Heart left ventricle (tissue), 16 donors: ENCODE results near the gene FBXO31. TPM values are rescaled to one million over a fixed set of nuclear protein-coding genes. Genes with fewer than 3 reads are reported as not detected.

Experiments
- ATAC-seq, 4 donors: fragments of 200-7000 bp; cut with Tn5 transposase; one replicate each; pipeline ENCODE4 v1.9.1; 2020 to 2022; ENCODE audit warnings: moderate library complexity in 4 of 4, mild to moderate bottlenecking in 3 of 4, moderate number of reproducible peaks in 1 of 4
- DNase-seq, 5 donors: peaks; one replicate each; pipeline ENCODE4 v3.0.0-alpha.2; 2020
- H3K27ac ChIP-seq, 12 donors: fragments of 200-600 bp; sonication (generic) in 4 of 12; one replicate each; pipeline versions ENCODE4 v1.5.0 to v1.8.0; 2016 to 2022; ENCODE audit warnings: mild to moderate bottlenecking in 2 of 12
- H3K27me3 ChIP-seq, 9 donors: fragments of 200-600 bp; sonication (generic) in 2 of 9; one replicate each; pipeline versions ENCODE4 v1.5.1 to v1.8.0; 2016 to 2022; ENCODE audit warnings: mild to moderate bottlenecking in 3 of 9
- H3K36me3 ChIP-seq, 9 donors: fragments of 200-600 bp; sonication (generic) in 2 of 9; one replicate each; pipeline versions ENCODE4 v1.5.0 to v1.8.0; 2018 to 2022; ENCODE audit warnings: mild to moderate bottlenecking in 2 of 9
- H3K4me1 ChIP-seq, 12 donors: fragments of 200-600 bp; sonication (generic) in 4 of 12; one replicate each; pipeline versions ENCODE4 v1.5.0 to v1.8.0; 2016 to 2022; ENCODE audit warnings: mild to moderate bottlenecking in 3 of 12
- H3K4me3 ChIP-seq, 12 donors: fragments of 200-600 bp; sonication (generic) in 4 of 12; one replicate each; pipeline versions ENCODE4 v1.5.0 to v1.8.0; 2017 to 2022; ENCODE audit warnings: mild to moderate bottlenecking in 9 of 12, moderate library complexity in 4 of 12
- H3K9me3 ChIP-seq, 12 donors: fragments of 200-600 bp; sonication (generic) in 4 of 12; one replicate each; pipeline versions ENCODE4 v1.5.0 to v1.8.0; 2016 to 2022; ENCODE audit warnings: mild to moderate bottlenecking in 1 of 12
- POLR2A ChIP-seq, 2 donors: fragments of 450-650 bp; IDR thresholded peaks; one replicate each; pipeline ENCODE4 v1.6.1; 2017; ENCODE audit warnings: antibody characterized with exemption in 2 of 2, mild to moderate bottlenecking in 2 of 2, moderate library complexity in 2 of 2
- WGBS, 4 donors: extraction: QIAGEN DNeasy Blood & Tissue Kit in 2 of 4; methylation state at CpG; one replicate each; pipeline versions ENCODE4 v1.1.5 to v1.1.7; 2013 to 2018; 5-methylcytosine and 5-hydroxymethylcytosine counted together
- intact Hi-C, 10 donors: fragments of 100-400 bp; cut with DNase I; formaldehyde crosslinking; loops; one replicate each; pipeline versions ENCODE4 v1.11.1 to v1.14.2; 2022
- polyA plus RNA-seq, 2 donors: library from polyadenylated mRNA; stranded (reverse); fragments of 200-250 nt; gene quantifications; one replicate each; pipeline ENCODE4 v1.2.3, GENCODE V29; 2013
- total RNA-seq, 9 donors: library from RNA; depleted of rRNA in 2 of 9; stranded (reverse); fragments of >200 nt in 2 of 9; fragmentation: NEBNext Ultra II Directional in 3 of 9; extraction: Animal tissue kit (Norgen Biotek cat#: 25700) in 3 of 9; gene quantifications; one replicate each; pipeline versions ENCODE4 v1.1.0 to v1.2.4, GENCODE V29; 2016 to 2023
- TF ChIP-seq, protein P1 (sequence below), 12 donors: fragments of 200-600 bp; sonication (generic) in 4 of 12; IDR thresholded peaks; one replicate each; pipeline versions ENCODE4 v1.5.0 to v1.8.0; 2018 to 2022; ENCODE audit warnings: antibody characterized with exemption in 12 of 12, mild to moderate bottlenecking in 5 of 12
- donor health status: ischemic (EF 13 %, LVEDD 7.1; RV severe dilation, severe dysfunction).
- donor health status: healthy with polysubstance abuse.
- donor health status: DM: no; HTN: yes; CAD: no.
- donor health status: DM: no; HTN: no; CAD: no.
- donor health status: ischemic (EF 25% LVEDD 6.9; RV normal size, moderate dysfunction).
- donor health status: ischemic (EF 25% LVEDD 5.7; RV mildly dilated, moderate dysfunction).
- donor health status: healthy.
- donor health status: DM: yes; HTN: yes; CAD: no.
- donor health status: ischemic (EF 35%, LVEDD 5.7; RV mildly dilated, moderate dysfunction).
- donor health status: nonischemic (EF 11% LVEDD 7.7; RV severe dilation, severe dysfunction).
- donor health status: DM: yes; HTN: yes; CAD: no.
- donor health status: PGD.
- donor health status: ischemic (EF 29% LVEDD 5.4; RV normal size, mild dysfunction).
- donor health status: nonischemic (EF 23%, LVEDD 6.1; RV moderate dilation, normal function).

The FBXO31 gene
- total and polyA plus RNA-seq, 11 donors = 20.0 to 130 (median 63.1) TPM

DNA sequence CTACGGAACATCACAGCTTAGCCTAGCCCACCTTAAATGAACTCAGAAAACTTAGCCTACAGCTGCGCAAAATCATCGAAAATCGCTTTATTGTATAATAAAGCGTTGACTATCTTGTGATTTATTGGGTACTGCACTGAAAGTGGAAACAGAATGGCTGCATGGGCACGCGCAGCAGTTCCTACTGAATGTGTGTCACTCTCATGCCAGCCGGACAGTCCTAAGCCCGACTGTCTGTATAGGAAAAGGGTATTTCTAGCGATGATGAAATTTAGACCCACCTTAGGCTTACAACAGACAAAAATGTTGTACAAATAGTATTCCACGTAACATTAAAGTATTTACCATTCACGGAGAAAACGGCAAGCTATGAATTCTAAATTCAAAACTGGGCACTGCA is 9.3 kb downstream of the FBXO31 start:
- 92 to 95% (median 94%) methylated on average over 13 of the region's 13 CpGs for WGBS, 4 donors
- DNase-seq = peak in 2 of 5 donors; percentile 4 to 7
- ATAC-seq = no peak

DNA sequence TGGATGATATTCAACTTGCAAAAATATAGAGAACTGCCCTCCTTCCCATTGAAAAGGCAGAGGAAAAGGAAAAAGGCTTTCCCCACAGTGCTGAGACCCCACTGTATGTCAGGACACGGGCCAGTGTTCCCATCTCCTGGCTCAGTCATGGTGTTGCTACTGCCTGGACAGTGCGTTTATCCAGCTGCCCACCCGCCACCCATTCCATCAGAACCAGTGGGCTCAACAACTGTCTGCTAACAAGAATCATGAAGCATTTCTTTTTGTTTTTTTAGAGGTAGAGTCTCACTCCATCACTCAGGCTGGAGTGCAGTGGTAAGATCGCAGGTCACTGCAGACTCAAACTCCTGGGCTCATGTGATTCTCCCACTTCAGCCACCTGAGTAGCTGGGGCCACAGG is 11.3 kb downstream of the FBXO31 start:
- ATAC-seq (no peak), DNase-seq (peak in 2 of 5 donors; percentile 4)
- Histone ChIP-seq H3K9me3 (no peaks in the 10 kb centered on the region), H3K4me1 (peaks cover 7 to 93% (median 68%) of the 10 kb centered on the region in 12 donors), H3K27ac (peak overlapping the region in 1 of 12 donors; percentile 60), H3K27me3 (peaks cover 0 to 32% (median 0%) of the 10 kb centered on the region in 9 donors), H3K4me3 (no peak overlapping the region), H3K36me3 (peaks cover 0 to 14% (median 0%) of the 10 kb centered on the region in 9 donors)
- WGBS, 4 donors = 94 to 98% (median 94%) methylated on average over 4 of the region's 4 CpGs
- intact Hi-C loops = no loop called here
- TF ChIP-seq POLR2A (IDR thresholded peaks at IDR 0.05) = no peak
- TF ChIP-seq, protein P1, sequence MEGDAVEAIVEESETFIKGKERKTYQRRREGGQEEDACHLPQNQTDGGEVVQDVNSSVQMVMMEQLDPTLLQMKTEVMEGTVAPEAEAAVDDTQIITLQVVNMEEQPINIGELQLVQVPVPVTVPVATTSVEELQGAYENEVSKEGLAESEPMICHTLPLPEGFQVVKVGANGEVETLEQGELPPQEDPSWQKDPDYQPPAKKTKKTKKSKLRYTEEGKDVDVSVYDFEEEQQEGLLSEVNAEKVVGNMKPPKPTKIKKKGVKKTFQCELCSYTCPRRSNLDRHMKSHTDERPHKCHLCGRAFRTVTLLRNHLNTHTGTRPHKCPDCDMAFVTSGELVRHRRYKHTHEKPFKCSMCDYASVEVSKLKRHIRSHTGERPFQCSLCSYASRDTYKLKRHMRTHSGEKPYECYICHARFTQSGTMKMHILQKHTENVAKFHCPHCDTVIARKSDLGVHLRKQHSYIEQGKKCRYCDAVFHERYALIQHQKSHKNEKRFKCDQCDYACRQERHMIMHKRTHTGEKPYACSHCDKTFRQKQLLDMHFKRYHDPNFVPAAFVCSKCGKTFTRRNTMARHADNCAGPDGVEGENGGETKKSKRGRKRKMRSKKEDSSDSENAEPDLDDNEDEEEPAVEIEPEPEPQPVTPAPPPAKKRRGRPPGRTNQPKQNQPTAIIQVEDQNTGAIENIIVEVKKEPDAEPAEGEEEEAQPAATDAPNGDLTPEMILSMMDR (IDR thresholded peaks at IDR 0.05) = no peak

More for the DNA sequence above, 9.3 kb downstream of the FBXO31 start:
- intact Hi-C loops = no loop called here
- Histone ChIP-seq H3K4me3 (no peak overlapping the region), H3K9me3 (no peaks in the 10 kb centered on the region), H3K27ac (no peak overlapping the region), H3K4me1 (peaks cover 4 to 88% (median 51%) of the 10 kb centered on the region in 12 donors), H3K36me3 (peaks cover 0 to 15% (median 0%) of the 10 kb centered on the region in 9 donors), H3K27me3 (peaks cover 0 to 29% (median 0%) of the 10 kb centered on the region in 9 donors)
- no peak for TF ChIP-seq POLR2A (IDR thresholded peaks at IDR 0.05)
- TF ChIP-seq, protein P1 (IDR thresholded peaks at IDR 0.05) = no peak

DNA sequence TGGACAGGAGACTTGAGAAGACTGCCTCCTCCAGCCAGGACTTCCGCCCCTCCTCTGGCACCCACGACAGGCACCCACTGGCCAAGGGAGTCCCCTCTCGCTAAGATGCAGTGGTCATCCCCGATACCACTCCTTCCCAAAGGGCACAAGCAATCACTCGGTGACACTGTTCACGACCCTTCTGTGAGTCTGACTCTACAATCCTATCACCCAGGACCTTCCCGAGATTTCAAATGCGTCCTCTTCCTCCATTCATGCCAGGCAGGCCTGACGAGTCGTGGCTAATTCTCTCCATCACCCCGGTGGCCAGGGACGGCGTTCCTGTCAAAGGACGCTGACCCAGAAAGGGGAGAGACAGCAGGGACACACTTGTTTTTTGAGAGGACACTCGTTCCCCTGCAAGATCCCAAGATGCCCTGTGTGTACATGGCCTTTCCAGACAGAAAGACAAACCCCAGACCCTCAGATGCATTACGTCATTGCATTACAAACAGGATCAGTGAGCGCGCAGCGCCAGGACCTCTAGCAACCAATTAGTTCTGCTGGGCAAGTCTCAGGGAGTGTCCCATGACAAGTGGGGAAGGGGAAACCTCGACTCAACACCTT is 12.2 kb downstream of the FBXO31 start:
- intact Hi-C loops = no loop called here
- no peak for TF ChIP-seq POLR2A (IDR thresholded peaks at IDR 0.05)
- TF ChIP-seq, protein P1 (IDR thresholded peaks at IDR 0.05) = no peak
- Histone ChIP-seq H3K4me1 (peaks cover 7 to 93% (median 64%) of the 10 kb centered on the region in 12 donors), H3K9me3 (no peaks in the 10 kb centered on the region), H3K27ac (peak overlapping the region in 9 of 12 donors; percentile 3 to 74 (median 33)), H3K36me3 (peaks cover 0 to 16% (median 0%) of the 10 kb centered on the region in 9 donors), H3K27me3 (peaks cover 0 to 38% (median 0%) of the 10 kb centered on the region in 9 donors), H3K4me3 (no peak overlapping the region)
- DNase-seq (peak in 2 of 5 donors; percentile 36 to 49), ATAC-seq (peak; percentile 27 to 56 (median 48))
- 55 to 61% (median 58%) methylated on average over 20 of the region's 20 CpGs for WGBS, 4 donors
